ENCODE data around the gene TLE3.

Gene TLE3

DNA sequence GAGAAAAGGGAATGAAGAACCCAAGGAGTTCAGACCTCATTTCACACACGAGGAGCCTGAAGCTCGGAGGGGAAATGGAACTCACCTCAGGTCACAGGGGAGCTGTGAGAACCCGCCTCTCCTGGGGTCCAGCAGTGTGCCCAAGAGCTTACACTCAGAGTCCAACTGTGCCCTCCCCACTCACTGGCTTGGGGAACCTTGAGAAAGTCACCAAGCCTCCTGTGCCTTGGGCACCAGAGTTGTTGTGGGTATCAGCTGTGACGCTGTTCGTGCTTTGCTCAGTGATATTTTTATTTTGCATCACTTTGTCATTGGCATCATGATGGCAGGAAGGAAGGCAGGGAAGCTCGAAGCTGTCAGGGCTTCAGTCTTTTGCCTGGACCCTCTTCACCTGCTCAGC lies 83.4 kb downstream of the TLE3 start:
- no peaks in the 10 kb centered on the region for H3K9me3 ChIP-seq (ENCODE audit: control insufficient read depth in 2 of 2, low read length in 2 of 2)
- H3K4me1 ChIP-seq (ENCODE audit: control insufficient read depth in 2 of 2, insufficient read depth in 2 of 2, low read length in 2 of 2) = peaks cover 0 to 6% of the 10 kb centered on the region in 2 donors
- H3K27ac ChIP-seq (ENCODE audit: low read depth in 2 of 2, low read length in 2 of 2) = peak overlapping the region in 1 of 2 donors; percentile 45
- H3K27me3 ChIP-seq (ENCODE audit: control insufficient read depth in 2 of 2, insufficient read depth in 2 of 2, low read length in 2 of 2) = no peaks in the 10 kb centered on the region
- no peak overlapping the region for H3K9ac ChIP-seq (ENCODE audit: low read depth in 1 of 2, low read length in 2 of 2)
- H3K4me3 ChIP-seq (ENCODE audit: low read length in 2 of 2) = no peak overlapping the region
- H3K36me3 ChIP-seq (ENCODE audit: control insufficient read depth in 2 of 2, insufficient read depth in 2 of 2, low read length in 2 of 2) = no peaks in the 10 kb centered on the region

DNA sequence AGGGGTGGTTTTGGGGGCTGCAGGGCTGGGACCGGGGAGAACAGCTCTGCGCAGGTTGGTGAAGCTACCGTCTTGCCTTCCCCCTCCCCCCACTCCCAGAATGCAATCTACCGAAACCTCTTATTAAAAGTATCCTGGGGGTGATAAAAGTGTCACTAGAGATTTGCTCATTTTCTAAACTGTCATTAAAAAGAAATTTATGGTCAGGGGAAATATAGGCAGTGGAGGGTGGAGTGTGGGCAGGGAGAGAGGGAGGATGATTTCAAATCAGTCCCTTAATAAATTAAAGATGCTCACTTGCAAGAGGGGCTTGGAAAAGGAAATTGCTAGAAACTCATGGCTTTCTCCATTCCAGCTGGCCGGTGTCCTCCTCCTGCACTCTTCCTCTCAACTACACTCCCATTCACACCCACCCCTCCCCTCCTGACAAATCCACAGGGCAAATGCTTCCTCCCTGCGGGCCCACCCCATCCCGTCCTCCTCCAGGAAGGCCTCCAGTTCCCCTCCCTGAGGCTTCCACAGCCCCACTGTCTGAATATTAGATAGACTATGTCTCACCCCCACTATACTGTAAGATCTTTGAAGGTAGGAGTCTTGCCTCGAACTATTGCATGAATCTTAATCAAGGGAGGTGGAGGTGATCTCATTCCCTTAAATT lies 83.9 kb downstream of the TLE3 start:
- Histone ChIP-seq H3K4me1 (ENCODE audit: control insufficient read depth in 2 of 2, insufficient read depth in 2 of 2, low read length in 2 of 2) (peaks cover 0 to 6% of the 10 kb centered on the region in 2 donors), H3K9me3 (ENCODE audit: control insufficient read depth in 2 of 2, low read length in 2 of 2) (no peaks in the 10 kb centered on the region), H3K27me3 (ENCODE audit: control insufficient read depth in 2 of 2, insufficient read depth in 2 of 2, low read length in 2 of 2) (no peaks in the 10 kb centered on the region), H3K27ac (ENCODE audit: low read depth in 2 of 2, low read length in 2 of 2) (no peak overlapping the region), H3K36me3 (ENCODE audit: control insufficient read depth in 2 of 2, insufficient read depth in 2 of 2, low read length in 2 of 2) (no peaks in the 10 kb centered on the region), H3K4me3 (ENCODE audit: low read length in 2 of 2) (no peak overlapping the region), H3K9ac (ENCODE audit: low read depth in 1 of 2, low read length in 2 of 2) (no peak overlapping the region)

DNA sequence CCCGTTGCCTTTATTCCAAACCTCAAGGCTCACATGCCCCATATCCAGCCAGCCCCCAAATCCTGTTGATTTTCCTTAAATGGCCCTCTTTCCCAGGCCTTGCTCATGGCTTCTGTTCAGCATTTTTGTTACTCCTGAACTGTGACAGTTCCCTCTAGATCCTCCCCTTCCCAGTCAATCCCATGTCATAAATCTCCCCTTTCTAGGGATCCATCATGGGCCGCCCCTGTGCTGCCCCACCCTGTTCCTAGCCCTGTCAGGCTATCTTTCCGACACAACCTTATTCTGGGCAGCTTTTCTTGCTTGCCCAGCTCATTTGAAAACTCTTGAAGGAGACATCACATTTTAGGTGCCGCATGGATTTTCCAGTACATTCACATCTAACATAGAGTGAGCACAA lies 84.8 kb downstream of the TLE3 start:
- Histone ChIP-seq H3K36me3 (ENCODE audit: control insufficient read depth in 2 of 2, insufficient read depth in 2 of 2, low read length in 2 of 2) (no peaks in the 10 kb centered on the region), H3K9me3 (ENCODE audit: control insufficient read depth in 2 of 2, low read length in 2 of 2) (no peaks in the 10 kb centered on the region), H3K4me1 (ENCODE audit: control insufficient read depth in 2 of 2, insufficient read depth in 2 of 2, low read length in 2 of 2) (peaks cover 0 to 6% of the 10 kb centered on the region in 2 donors), H3K9ac (ENCODE audit: low read depth in 1 of 2, low read length in 2 of 2) (no peak overlapping the region), H3K4me3 (ENCODE audit: low read length in 2 of 2) (no peak overlapping the region), H3K27me3 (ENCODE audit: control insufficient read depth in 2 of 2, insufficient read depth in 2 of 2, low read length in 2 of 2) (no peaks in the 10 kb centered on the region), H3K27ac (ENCODE audit: low read depth in 2 of 2, low read length in 2 of 2) (no peak overlapping the region)

DNA sequence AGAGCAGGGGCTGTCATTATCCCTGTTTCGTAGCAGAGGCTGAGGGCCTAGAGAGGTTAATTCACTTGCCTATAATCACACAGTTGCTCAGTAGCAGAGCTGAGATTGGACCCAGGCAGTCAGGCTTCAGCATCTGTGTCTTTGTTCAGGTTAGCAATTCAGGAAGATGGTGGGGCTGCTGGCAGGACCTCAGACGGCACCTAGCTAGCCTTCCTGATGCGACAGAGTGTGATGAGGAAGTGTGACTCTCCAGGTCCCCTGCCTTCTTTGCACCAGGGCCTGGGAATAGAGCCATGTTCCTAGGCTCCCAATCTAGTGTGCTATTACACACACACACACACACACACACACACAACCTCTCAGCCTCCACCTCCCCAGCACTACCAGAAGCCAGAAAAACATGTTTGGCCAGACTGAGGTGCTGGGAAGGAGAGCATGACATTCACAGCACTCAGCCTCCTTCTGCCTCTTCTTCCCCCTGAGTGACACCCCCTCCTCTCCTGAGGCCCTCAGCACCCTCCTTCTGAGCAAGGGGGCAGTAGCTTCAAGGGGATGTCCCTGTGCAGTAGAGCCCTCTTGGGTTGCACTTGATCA lies 88.9 kb downstream of the TLE3 start:
- Histone ChIP-seq H3K4me3 (ENCODE audit: low read length in 2 of 2) (no peak overlapping the region), H3K27me3 (ENCODE audit: control insufficient read depth in 2 of 2, insufficient read depth in 2 of 2, low read length in 2 of 2) (no peaks in the 10 kb centered on the region), H3K9ac (ENCODE audit: low read depth in 1 of 2, low read length in 2 of 2) (no peak overlapping the region), H3K36me3 (ENCODE audit: control insufficient read depth in 2 of 2, insufficient read depth in 2 of 2, low read length in 2 of 2) (no peaks in the 10 kb centered on the region), H3K27ac (ENCODE audit: low read depth in 2 of 2, low read length in 2 of 2) (no peak overlapping the region), H3K4me1 (ENCODE audit: control insufficient read depth in 2 of 2, insufficient read depth in 2 of 2, low read length in 2 of 2) (no peaks in the 10 kb centered on the region), H3K9me3 (ENCODE audit: control insufficient read depth in 2 of 2, low read length in 2 of 2) (no peaks in the 10 kb centered on the region)

DNA sequence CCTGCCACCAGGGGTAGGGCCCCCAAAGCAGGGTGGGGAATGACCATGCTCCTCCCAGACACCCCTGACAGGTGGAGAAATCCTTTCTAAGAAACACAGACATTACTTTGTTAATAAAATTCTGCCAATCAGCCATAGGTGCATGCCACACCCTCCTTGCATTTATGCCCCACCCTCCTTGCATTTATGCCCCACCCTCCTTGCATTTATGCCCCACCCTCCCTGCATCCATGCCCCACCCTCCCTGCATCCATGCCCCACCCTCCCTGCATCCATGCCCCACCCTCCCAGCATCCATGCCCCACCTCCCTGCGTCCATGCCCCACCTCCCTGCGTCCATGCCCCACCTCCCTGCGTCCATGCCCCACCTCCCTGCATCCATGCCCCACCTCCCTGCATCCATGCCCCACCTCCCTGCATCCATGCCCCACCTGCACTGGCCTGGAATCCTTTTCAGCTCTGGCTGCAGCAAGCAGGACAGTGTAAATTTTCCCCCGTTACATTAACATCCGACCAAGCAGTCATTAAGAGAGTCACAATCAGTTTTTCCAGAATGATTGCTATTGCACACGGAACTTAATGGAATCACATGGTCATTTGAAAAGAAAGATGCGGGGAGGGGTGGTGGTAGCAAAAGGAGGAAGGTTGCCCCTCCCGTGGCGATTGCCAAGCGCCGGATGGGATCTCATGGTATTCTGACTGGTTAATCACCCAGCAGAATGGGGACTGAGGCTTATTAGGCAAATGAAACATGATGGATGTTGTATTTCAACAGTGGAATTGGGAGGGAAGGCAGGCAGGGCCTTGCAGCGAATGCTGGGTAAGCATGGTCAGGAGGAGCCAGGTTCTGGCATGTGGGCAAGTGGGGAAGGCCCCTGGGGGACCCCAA lies 91.2 kb downstream of the TLE3 start:
- peaks cover 4 to 8% of the 10 kb centered on the region in 2 donors for H3K9me3 ChIP-seq (ENCODE audit: control insufficient read depth in 2 of 2, low read length in 2 of 2)
- H3K4me3 ChIP-seq (ENCODE audit: low read length in 2 of 2) = no peak overlapping the region
- H3K4me1 ChIP-seq (ENCODE audit: control insufficient read depth in 2 of 2, insufficient read depth in 2 of 2, low read length in 2 of 2) = no peaks in the 10 kb centered on the region
- no peaks in the 10 kb centered on the region for H3K27me3 ChIP-seq (ENCODE audit: control insufficient read depth in 2 of 2, insufficient read depth in 2 of 2, low read length in 2 of 2)
- H3K36me3 ChIP-seq (ENCODE audit: control insufficient read depth in 2 of 2, insufficient read depth in 2 of 2, low read length in 2 of 2) = no peaks in the 10 kb centered on the region
- no peak overlapping the region for H3K27ac ChIP-seq (ENCODE audit: low read depth in 2 of 2, low read length in 2 of 2)
- H3K9ac ChIP-seq (ENCODE audit: low read depth in 1 of 2, low read length in 2 of 2) = no peak overlapping the region

DNA sequence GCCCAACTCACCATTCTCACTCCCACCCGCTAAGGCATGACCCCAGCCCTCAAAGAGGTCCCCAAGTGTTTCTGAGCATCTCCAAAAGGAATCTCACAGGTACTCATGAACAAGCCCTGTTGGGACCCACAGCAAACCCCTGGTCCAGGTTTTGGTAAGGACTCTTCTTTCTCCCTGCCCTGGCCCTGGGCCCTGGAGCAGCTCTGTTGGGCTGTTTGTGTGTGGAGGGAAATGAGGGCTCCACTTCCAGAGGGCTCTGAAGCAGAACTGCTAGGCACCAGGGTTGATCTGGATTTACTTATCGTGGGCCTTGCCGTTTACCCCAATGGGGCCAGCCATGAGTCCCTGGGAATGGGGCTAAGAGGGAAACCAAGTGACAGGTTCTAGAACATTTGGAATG lies 92.9 kb downstream of the TLE3 start:
- Histone ChIP-seq H3K36me3 (ENCODE audit: control insufficient read depth in 2 of 2, insufficient read depth in 2 of 2, low read length in 2 of 2) (no peaks in the 10 kb centered on the region), H3K27me3 (ENCODE audit: control insufficient read depth in 2 of 2, insufficient read depth in 2 of 2, low read length in 2 of 2) (no peaks in the 10 kb centered on the region), H3K4me1 (ENCODE audit: control insufficient read depth in 2 of 2, insufficient read depth in 2 of 2, low read length in 2 of 2) (no peaks in the 10 kb centered on the region), H3K27ac (ENCODE audit: low read depth in 2 of 2, low read length in 2 of 2) (no peak overlapping the region), H3K9me3 (ENCODE audit: control insufficient read depth in 2 of 2, low read length in 2 of 2) (peaks cover 4 to 8% of the 10 kb centered on the region in 2 donors), H3K9ac (ENCODE audit: low read depth in 1 of 2, low read length in 2 of 2) (no peak overlapping the region), H3K4me3 (ENCODE audit: low read length in 2 of 2) (no peak overlapping the region)

DNA sequence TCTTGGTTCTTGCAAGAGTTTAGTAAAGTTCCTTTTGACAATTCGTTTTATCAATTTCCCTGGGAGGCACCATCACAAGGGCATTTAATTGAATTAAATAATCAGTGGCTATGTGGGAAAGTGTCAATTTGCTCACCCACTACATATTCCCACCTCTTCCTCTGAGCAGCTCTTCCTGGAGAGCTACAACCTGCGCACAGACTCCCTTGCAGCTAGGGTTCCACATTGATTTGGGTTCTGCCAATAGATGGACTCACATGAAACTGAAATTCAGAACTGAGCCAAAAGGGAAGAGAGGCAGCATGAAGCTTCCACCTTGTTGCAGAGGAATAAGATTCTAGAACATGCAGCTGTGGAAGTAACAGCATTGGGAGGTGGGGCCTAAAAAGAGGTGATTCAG lies 94.8 kb downstream of the TLE3 start:
- Histone ChIP-seq H3K9ac (ENCODE audit: low read depth in 1 of 2, low read length in 2 of 2) (no peak overlapping the region), H3K9me3 (ENCODE audit: control insufficient read depth in 2 of 2, low read length in 2 of 2) (peaks cover 4 to 8% of the 10 kb centered on the region in 2 donors), H3K4me3 (ENCODE audit: low read length in 2 of 2) (no peak overlapping the region), H3K36me3 (ENCODE audit: control insufficient read depth in 2 of 2, insufficient read depth in 2 of 2, low read length in 2 of 2) (no peaks in the 10 kb centered on the region), H3K27ac (ENCODE audit: low read depth in 2 of 2, low read length in 2 of 2) (no peak overlapping the region), H3K4me1 (ENCODE audit: control insufficient read depth in 2 of 2, insufficient read depth in 2 of 2, low read length in 2 of 2) (peaks cover 4 to 9% of the 10 kb centered on the region in 2 donors), H3K27me3 (ENCODE audit: control insufficient read depth in 2 of 2, insufficient read depth in 2 of 2, low read length in 2 of 2) (no peaks in the 10 kb centered on the region)

DNA sequence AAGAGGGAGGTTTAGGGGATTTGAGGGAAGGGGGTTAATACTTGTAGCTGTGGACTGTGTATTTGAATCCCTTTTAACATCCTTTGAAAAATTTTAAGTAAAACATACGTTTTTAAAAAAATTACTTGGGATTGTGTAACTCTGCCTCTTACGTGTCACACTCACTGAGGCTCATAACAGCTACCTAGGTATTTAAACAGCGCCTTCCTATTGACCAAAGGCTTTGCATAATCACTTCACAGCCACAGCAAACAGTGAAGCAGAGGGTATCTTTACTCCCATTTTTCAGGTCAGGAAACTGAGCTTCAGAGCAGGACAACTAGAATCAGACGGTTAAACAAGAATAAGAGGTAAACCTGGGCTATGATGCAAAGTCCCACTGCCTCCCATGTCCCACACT lies 95.9 kb downstream of the TLE3 start:
- no peak overlapping the region for H3K4me3 ChIP-seq (ENCODE audit: low read length in 2 of 2)
- no peak overlapping the region for H3K27ac ChIP-seq (ENCODE audit: low read depth in 2 of 2, low read length in 2 of 2)
- H3K9ac ChIP-seq (ENCODE audit: low read depth in 1 of 2, low read length in 2 of 2) = no peak overlapping the region
- peaks cover 13 to 19% of the 10 kb centered on the region in 2 donors for H3K4me1 ChIP-seq (ENCODE audit: control insufficient read depth in 2 of 2, insufficient read depth in 2 of 2, low read length in 2 of 2)
- H3K27me3 ChIP-seq (ENCODE audit: control insufficient read depth in 2 of 2, insufficient read depth in 2 of 2, low read length in 2 of 2) = no peaks in the 10 kb centered on the region
- no peaks in the 10 kb centered on the region for H3K36me3 ChIP-seq (ENCODE audit: control insufficient read depth in 2 of 2, insufficient read depth in 2 of 2, low read length in 2 of 2)
- peaks cover 4 to 8% of the 10 kb centered on the region in 2 donors for H3K9me3 ChIP-seq (ENCODE audit: control insufficient read depth in 2 of 2, low read length in 2 of 2)

DNA sequence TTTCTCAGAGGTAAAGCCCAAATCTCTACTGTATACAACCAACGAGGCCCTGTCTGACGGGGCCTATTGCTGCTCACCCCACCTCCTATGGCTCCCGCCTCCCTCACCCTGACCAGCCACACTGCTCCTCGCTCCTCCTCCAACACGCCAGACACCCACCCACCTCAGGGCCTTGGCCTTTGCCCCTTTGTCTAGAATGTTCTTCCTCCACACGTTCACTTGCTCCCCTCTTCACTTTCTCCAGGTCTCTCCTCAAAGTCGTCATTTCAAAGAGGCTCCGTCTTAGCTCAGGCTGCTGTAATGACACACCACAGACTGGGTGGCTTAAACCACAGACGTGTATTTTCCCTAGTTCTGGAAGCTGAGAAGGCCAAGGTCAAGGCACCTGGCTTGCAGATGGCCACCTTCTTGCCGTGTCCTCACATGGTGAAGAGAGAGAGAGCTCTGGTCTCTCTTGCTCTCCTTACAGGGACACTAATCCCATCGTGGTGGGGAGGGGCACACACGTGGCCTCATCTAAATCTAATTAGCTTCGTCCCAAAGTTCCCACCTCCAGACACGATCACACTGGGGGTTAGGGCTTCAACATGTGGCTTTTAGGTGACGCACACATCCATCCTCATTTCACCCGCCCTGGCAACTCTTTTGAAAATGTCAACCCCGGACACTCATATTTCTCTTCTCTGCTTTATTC lies 98.2 kb downstream of the TLE3 start:
- Histone ChIP-seq H3K27ac (ENCODE audit: low read depth in 2 of 2, low read length in 2 of 2) (no peak overlapping the region), H3K9ac (ENCODE audit: low read depth in 1 of 2, low read length in 2 of 2) (no peak overlapping the region), H3K4me1 (ENCODE audit: control insufficient read depth in 2 of 2, insufficient read depth in 2 of 2, low read length in 2 of 2) (peaks cover 24 to 42% of the 10 kb centered on the region in 2 donors), H3K9me3 (ENCODE audit: control insufficient read depth in 2 of 2, low read length in 2 of 2) (peaks cover 4 to 8% of the 10 kb centered on the region in 2 donors), H3K4me3 (ENCODE audit: low read length in 2 of 2) (no peak overlapping the region), H3K27me3 (ENCODE audit: control insufficient read depth in 2 of 2, insufficient read depth in 2 of 2, low read length in 2 of 2) (no peaks in the 10 kb centered on the region), H3K36me3 (ENCODE audit: control insufficient read depth in 2 of 2, insufficient read depth in 2 of 2, low read length in 2 of 2) (no peaks in the 10 kb centered on the region)

All from mucosa of rectum (tissue), 2 donors.